Measurements from ENCODE around the gene CITED2.
"Not testable (repeated sequence)": the region's sequence is repeated elsewhere in the genome, so short reads cannot be mapped to it uniquely, and the experiment has no call there.

DNA sequence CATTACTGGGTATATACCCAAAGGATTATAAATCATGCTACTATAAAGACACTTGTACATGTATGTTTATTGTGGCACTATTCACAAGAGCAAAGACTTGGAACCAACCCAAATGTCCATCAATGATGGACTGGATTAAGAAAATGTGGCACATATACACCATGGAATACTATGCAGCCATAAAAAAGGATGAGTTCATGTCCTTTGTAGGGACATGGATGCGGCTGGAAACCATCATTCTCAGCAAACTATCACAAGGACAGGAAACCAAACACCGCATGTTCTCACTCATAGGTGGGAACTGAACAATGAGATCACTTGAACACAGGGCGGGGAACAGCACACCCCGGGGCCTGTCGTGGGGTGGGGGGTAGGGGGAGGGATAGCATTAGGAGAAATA is 10.7 kb downstream of the CITED2 start:
- TF ChIP-seq, protein P1, sequence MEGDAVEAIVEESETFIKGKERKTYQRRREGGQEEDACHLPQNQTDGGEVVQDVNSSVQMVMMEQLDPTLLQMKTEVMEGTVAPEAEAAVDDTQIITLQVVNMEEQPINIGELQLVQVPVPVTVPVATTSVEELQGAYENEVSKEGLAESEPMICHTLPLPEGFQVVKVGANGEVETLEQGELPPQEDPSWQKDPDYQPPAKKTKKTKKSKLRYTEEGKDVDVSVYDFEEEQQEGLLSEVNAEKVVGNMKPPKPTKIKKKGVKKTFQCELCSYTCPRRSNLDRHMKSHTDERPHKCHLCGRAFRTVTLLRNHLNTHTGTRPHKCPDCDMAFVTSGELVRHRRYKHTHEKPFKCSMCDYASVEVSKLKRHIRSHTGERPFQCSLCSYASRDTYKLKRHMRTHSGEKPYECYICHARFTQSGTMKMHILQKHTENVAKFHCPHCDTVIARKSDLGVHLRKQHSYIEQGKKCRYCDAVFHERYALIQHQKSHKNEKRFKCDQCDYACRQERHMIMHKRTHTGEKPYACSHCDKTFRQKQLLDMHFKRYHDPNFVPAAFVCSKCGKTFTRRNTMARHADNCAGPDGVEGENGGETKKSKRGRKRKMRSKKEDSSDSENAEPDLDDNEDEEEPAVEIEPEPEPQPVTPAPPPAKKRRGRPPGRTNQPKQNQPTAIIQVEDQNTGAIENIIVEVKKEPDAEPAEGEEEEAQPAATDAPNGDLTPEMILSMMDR (IDR thresholded peaks at IDR 0.05): not testable (repeated sequence)
- TF ChIP-seq POLR2AphosphoS5 (IDR thresholded peaks at IDR 0.05; ENCODE audit: insufficient read depth in 1 of 2, low read depth in 1 of 2); POLR2A (IDR thresholded peaks at IDR 0.05): not testable (repeated sequence)

Data from vagina (tissue), 2 donors.